ENCODE data around the gene CCDC15.

DNA sequence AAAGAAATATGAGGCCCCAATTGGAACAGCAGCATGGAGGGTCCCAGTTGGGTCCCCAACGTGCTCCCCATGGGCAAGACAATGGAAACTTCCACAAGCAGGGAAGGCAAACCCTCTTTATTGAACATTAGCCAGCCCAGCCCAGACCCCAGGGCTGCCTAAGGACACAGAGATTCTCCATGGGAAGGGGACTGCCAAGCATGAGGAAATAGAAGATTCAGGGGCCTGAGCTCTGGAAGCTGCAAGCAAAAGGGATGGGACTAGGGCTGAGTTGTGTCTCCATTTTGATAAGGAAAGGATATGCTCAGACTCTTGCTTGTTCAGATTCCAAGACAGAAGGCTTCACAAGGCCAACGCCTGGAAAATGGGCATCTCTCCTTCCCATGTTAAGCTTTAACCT, 134.1 kb downstream of the CCDC15 start:
- TF ChIP-seq, protein P1, sequence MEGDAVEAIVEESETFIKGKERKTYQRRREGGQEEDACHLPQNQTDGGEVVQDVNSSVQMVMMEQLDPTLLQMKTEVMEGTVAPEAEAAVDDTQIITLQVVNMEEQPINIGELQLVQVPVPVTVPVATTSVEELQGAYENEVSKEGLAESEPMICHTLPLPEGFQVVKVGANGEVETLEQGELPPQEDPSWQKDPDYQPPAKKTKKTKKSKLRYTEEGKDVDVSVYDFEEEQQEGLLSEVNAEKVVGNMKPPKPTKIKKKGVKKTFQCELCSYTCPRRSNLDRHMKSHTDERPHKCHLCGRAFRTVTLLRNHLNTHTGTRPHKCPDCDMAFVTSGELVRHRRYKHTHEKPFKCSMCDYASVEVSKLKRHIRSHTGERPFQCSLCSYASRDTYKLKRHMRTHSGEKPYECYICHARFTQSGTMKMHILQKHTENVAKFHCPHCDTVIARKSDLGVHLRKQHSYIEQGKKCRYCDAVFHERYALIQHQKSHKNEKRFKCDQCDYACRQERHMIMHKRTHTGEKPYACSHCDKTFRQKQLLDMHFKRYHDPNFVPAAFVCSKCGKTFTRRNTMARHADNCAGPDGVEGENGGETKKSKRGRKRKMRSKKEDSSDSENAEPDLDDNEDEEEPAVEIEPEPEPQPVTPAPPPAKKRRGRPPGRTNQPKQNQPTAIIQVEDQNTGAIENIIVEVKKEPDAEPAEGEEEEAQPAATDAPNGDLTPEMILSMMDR (IDR thresholded peaks at IDR 0.05): no peak
- TF ChIP-seq POLR2AphosphoS5 (IDR thresholded peaks at IDR 0.05) (no peak), POLR2A (IDR thresholded peaks at IDR 0.05) (no peak), EP300 (IDR thresholded peaks at IDR 0.05) (no peak)

All from suprapubic skin (tissue), 4 donors.